ENCODE measurements around the gene TBX15. TPM values are rescaled to one million over a fixed set of nuclear protein-coding genes. Genes with fewer than 3 reads are reported as not detected.

TBX15 gene
- total RNA-seq, result under 0.01 TPM in 2 replicates

- peak within 1 kb of the TSS; percentile 40 for H3K4me3 ChIP-seq (ENCODE audit: low read depth, low read length)
- TF ChIP-seq, protein P1, sequence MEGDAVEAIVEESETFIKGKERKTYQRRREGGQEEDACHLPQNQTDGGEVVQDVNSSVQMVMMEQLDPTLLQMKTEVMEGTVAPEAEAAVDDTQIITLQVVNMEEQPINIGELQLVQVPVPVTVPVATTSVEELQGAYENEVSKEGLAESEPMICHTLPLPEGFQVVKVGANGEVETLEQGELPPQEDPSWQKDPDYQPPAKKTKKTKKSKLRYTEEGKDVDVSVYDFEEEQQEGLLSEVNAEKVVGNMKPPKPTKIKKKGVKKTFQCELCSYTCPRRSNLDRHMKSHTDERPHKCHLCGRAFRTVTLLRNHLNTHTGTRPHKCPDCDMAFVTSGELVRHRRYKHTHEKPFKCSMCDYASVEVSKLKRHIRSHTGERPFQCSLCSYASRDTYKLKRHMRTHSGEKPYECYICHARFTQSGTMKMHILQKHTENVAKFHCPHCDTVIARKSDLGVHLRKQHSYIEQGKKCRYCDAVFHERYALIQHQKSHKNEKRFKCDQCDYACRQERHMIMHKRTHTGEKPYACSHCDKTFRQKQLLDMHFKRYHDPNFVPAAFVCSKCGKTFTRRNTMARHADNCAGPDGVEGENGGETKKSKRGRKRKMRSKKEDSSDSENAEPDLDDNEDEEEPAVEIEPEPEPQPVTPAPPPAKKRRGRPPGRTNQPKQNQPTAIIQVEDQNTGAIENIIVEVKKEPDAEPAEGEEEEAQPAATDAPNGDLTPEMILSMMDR (IDR thresholded peaks at IDR 0.05; ENCODE audit: insufficient read depth, low read depth, low read length), result no peak
- DNase-seq (ENCODE audit: low read depth), result no peak
These were observed at the start of gene TBX15 for GRCh38 chr1:118988186-118989005. Gene TBX15 (minus strand): TSS chr1:118988343. CDS start chr1:118987795, 548 bp downstream.

GRCh38 chr1:119034359-119034758 is 46.2 kb upstream of the TBX15 start:
- DNase-seq (ENCODE audit: low read depth), result no peak
- TF ChIP-seq, protein P1 (IDR thresholded peaks at IDR 0.05; ENCODE audit: insufficient read depth, low read depth, low read length), result no peak
- no peak overlapping the region for H3K4me3 ChIP-seq (ENCODE audit: low read depth, low read length)

DNA sequence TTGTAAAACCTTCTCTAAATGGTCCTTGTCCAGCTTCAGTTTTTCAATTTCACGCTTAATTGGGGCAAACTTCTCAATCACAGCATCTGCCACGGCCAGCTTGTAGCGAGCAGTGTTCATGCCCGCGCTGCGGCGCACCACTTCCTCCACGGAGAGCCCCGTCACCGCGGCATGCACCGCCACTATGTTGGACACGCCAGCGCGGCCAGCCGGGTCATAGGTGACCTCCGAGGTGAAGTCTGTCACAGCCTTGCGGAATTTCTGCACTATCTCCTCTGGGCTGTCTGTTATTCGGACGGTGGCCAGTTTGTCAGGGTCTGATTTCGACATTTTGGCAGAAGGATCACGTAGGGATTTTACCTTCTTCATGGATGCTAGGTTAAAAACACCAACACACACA is 44.8 kb upstream of the TBX15 start:
- H3K4me3 ChIP-seq (ENCODE audit: low read depth, low read length), result no peak overlapping the region
- TF ChIP-seq, protein P1 (IDR thresholded peaks at IDR 0.05; ENCODE audit: insufficient read depth, low read depth, low read length), result no peak
- DNase-seq (ENCODE audit: low read depth), result no peak

DNA sequence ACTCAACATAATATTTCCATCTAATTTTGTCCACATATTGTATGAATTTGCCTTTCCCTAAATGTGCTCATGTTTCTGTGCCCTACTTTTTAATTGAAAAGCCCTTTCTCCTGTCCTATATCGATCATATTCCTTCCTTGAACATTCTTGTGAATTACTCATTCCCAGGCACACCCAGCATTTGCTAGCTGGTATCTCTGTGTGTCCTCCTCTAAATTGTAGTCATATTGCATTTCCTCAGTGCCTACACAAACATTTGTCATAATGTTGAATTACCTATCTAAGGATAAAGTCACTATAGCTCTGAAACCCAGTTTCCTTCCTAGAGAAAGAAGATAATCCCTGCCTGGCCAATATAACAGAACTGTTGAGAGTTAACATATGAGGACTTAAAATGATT is 39.6 kb upstream of the TBX15 start:
- no peak overlapping the region for H3K4me3 ChIP-seq (ENCODE audit: low read depth, low read length)
- TF ChIP-seq, protein P1 (IDR thresholded peaks at IDR 0.05; ENCODE audit: insufficient read depth, low read depth, low read length), result no peak

GRCh38 chr1:119026956-119027355 is 38.8 kb upstream of the TBX15 start:
- no peak overlapping the region for H3K4me3 ChIP-seq (ENCODE audit: low read depth, low read length)
- TF ChIP-seq, protein P1 (IDR thresholded peaks at IDR 0.05; ENCODE audit: insufficient read depth, low read depth, low read length), result no peak

More for the DNA sequence above, 39.6 kb upstream of the TBX15 start:
- no peak for DNase-seq (ENCODE audit: low read depth)

DNA sequence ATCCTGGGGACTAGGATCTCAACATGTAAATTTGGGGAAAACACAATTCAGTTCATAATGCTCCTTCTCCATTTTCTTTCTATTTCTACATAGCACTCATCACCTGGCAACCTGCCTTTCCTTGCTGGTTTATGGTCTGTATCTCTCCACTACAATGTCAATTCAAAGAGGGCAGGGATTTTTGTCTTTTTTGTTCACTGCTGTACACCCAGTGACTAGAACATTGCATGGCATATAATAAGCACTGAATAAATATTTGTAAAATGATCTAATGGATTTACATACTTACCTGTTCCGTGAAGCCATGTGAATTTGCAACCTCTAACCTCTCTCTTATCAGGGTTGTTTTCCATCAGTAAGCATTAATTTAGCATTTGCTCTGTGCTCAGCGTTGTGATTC is 27.4 kb upstream of the TBX15 start:
- no peak for DNase-seq (ENCODE audit: low read depth)
- no peak overlapping the region for H3K4me3 ChIP-seq (ENCODE audit: low read depth, low read length)
- TF ChIP-seq, protein P1 (IDR thresholded peaks at IDR 0.05; ENCODE audit: insufficient read depth, low read depth, low read length), result no peak

More at GRCh38 chr1:119026956-119027355, 38.8 kb upstream of the TBX15 start:
- DNase-seq (ENCODE audit: low read depth), result peak; percentile 26

Measured in fibroblast of villous mesenchyme (primary cell).